GM12878 (cell line): ENCODE measurements around the gene PRTFDC1. TPM values are rescaled to one million over a fixed set of nuclear protein-coding genes. Genes with fewer than 3 reads are reported as not detected.
A peak's percentile ranks its signal among the peaks of the same experiment; 100 is the strongest.

Experiments used
- BCL3 ChIP-seq: IDR thresholded peaks from 2 replicates; pipeline ENCODE4 v1.6.1; 2011; ENCODE audit warnings: borderline replicate concordance, low read depth, mild to moderate bottlenecking, moderate library complexity, low read length; ENCODE audit not compliant: insufficient read depth, poor library complexity, severe bottlenecking
- BMI1 ChIP-seq: fragments of 450-650 bp; IDR thresholded peaks from 2 replicates; pipeline ENCODE4 v1.6.1; 2016; ENCODE audit warnings: mild to moderate bottlenecking, moderate library complexity, borderline replicate concordance
- EGR1 ChIP-seq, 2 experiments: IDR thresholded peaks; 1 replicate in 1 of 2; 2 replicates in 1 of 2; pipeline ENCODE4 v1.6.1; 2011 to 2012; ENCODE audit warnings: low read depth in 2 of 2, low read length in 2 of 2, borderline replicate concordance in 1 of 2, mild to moderate bottlenecking in 1 of 2, moderate library complexity in 1 of 2
- ETV6 ChIP-seq, 2 experiments: fragments of 450-650 bp in 1 of 2; IDR thresholded peaks in 1 of 2; conservative IDR thresholded peaks in 1 of 2; 2 replicates each; pipeline ENCODE4 v1.6.1; 2014; ENCODE audit warnings: antibody characterized with exemption in 1 of 2, borderline replicate concordance in 1 of 2, low read depth in 1 of 2, mild to moderate bottlenecking in 1 of 2, moderate library complexity in 1 of 2
- MXI1 ChIP-seq: fragments of 150-350 bp; IDR thresholded peaks from 2 replicates; pipeline ENCODE4 v1.6.1; 2011; ENCODE audit warnings: low read depth, mild to moderate bottlenecking, inconsistent platforms, low read length, improper control_type of control experiment
- PAX5 ChIP-seq: IDR thresholded peaks from 2 replicates; pipeline ENCODE4 v1.6.1; 2011; ENCODE audit warnings: low read depth, low read length, borderline replicate concordance
- RUNX3 ChIP-seq: IDR thresholded peaks from 2 replicates; pipeline ENCODE4 v1.6.1; 2012; ENCODE audit warnings: low read length, inconsistent platforms
- SMAD5 ChIP-seq: IDR thresholded peaks from 2 replicates; pipeline ENCODE4 v1.6.1; 2016; ENCODE audit warnings: antibody characterized with exemption, low read depth
- STAT1 ChIP-seq: fragments of 450-650 bp; conservative IDR thresholded peaks from 2 replicates; pipeline ENCODE4 v1.6.1; 2014; ENCODE audit warnings: antibody characterized with exemption, mild to moderate bottlenecking
- STAT3 ChIP-seq: IDR thresholded peaks from 2 replicates; pipeline ENCODE4 v1.6.1; 2011; ENCODE audit warnings: low read depth, low read length, improper control_type of control experiment
- polyA plus RNA-seq, 11 experiments: library from polyadenylated mRNA; depleted of rRNA in 4 of 11; unstranded in 6 of 11; stranded (reverse) in 5 of 11; fragments of >200 nt; fragmentation: Nextera tagmentation in 4 of 11; fragmentation: Illumina TruSeq in 1 of 11; extraction: Ambion mirVana in 4 of 11; extraction: Trizol in 1 of 11; gene quantifications; 1 replicate in 1 of 11; 2 replicates in 10 of 11; pipeline versions ENCODE4 v1.2.1 to v1.2.3, GENCODE V29; 2011 to 2016; ENCODE audit warnings: inconsistent platforms in 2 of 11, missing spikeins in 2 of 11, low read depth in 1 of 11
- total RNA-seq, 4 experiments: library from RNA; depleted of rRNA in 3 of 4; stranded (reverse); fragments of >200 nt in 3 of 4; fragmentation: Illumina TruSeq in 1 of 4; extraction: Trizol in 1 of 4; gene quantifications; 2 replicates each; pipeline versions ENCODE4 v1.2.1 to v1.2.3, GENCODE V29; 2013 to 2021
- TF ChIP-seq, protein P1 (sequence below): fragments of 150-350 bp; IDR thresholded peaks from 2 replicates; pipeline ENCODE4 v1.6.1; 2016; ENCODE audit warnings: low read depth, low read length

Gene PRTFDC1
- total and polyA plus RNA-seq, 10 of the 15 experiments (the other 5 are each of a cell fraction or from before 2014, with no cell fraction given): 5.5 to 17.3 (median 11.3) TPM

- TF ChIP-seq, protein P1, sequence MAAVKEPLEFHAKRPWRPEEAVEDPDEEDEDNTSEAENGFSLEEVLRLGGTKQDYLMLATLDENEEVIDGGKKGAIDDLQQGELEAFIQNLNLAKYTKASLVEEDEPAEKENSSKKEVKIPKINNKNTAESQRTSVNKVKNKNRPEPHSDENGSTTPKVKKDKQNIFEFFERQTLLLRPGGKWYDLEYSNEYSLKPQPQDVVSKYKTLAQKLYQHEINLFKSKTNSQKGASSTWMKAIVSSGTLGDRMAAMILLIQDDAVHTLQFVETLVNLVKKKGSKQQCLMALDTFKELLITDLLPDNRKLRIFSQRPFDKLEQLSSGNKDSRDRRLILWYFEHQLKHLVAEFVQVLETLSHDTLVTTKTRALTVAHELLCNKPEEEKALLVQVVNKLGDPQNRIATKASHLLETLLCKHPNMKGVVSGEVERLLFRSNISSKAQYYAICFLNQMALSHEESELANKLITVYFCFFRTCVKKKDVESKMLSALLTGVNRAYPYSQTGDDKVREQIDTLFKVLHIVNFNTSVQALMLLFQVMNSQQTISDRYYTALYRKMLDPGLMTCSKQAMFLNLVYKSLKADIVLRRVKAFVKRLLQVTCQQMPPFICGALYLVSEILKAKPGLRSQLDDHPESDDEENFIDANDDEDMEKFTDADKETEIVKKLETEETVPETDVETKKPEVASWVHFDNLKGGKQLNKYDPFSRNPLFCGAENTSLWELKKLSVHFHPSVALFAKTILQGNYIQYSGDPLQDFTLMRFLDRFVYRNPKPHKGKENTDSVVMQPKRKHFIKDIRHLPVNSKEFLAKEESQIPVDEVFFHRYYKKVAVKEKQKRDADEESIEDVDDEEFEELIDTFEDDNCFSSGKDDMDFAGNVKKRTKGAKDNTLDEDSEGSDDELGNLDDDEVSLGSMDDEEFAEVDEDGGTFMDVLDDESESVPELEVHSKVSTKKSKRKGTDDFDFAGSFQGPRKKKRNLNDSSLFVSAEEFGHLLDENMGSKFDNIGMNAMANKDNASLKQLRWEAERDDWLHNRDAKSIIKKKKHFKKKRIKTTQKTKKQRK: no peak
- no peak for TF ChIP-seq BCL3
- no peak for TF ChIP-seq SMAD5
- TF ChIP-seq EGR1 (IDR thresholded peaks at IDR 0.05; ENCODE audit: borderline replicate concordance in 1 of 2, low read depth in 2 of 2, low read length in 2 of 2): no peak
- TF ChIP-seq STAT3: no peak
- no peak for TF ChIP-seq BMI1
- TF ChIP-seq RUNX3: peak; percentile 12; the same call in 1 of the 2 replicates
- TF ChIP-seq STAT1: no peak
- no peak for TF ChIP-seq ETV6 (conservative IDR thresholded peaks at IDR 0.05 in 1 of 2, IDR thresholded peaks at IDR 0.05 in 1 of 2; ENCODE audit: borderline replicate concordance in 1 of 2, low read depth in 1 of 2)
- no peak for TF ChIP-seq MXI1
- no peak for TF ChIP-seq PAX5
These were observed 30.1 kb upstream of the PRTFDC1 start (continued) for GRCh38 chr10:24982319-24983112.
